Measurements from ENCODE around the gene BIRC2.

BIRC2 gene

GRCh38 chr11:102375720-102376399 is 28.8 kb downstream of the BIRC2 start:
- no peak for DNase-seq (ENCODE audit: low spot score)

GRCh38 chr11:102377891-102378290 is 30.9 kb downstream of the BIRC2 start:
- no peak for DNase-seq (ENCODE audit: low spot score)

GRCh38 chr11:102378818-102379217 is 31.8 kb downstream of the BIRC2 start:
- no peak for DNase-seq (ENCODE audit: low spot score)

- no peak for DNase-seq (ENCODE audit: low spot score)
Observed at GRCh38 chr11:102382384-102382783, 35.4 kb downstream of the BIRC2 start.

- no peak for DNase-seq (ENCODE audit: low spot score)
Observed at GRCh38 chr11:102383839-102384238, 36.8 kb downstream of the BIRC2 start.

- DNase-seq (ENCODE audit: low spot score): no peak
Observed at GRCh38 chr11:102384419-102385079, 37.5 kb downstream of the BIRC2 start.

- no peak for DNase-seq (ENCODE audit: low spot score)
Observed at GRCh38 chr11:102385085-102386007, 38.3 kb downstream of the BIRC2 start.

- no peak for DNase-seq (ENCODE audit: low spot score)
Observed at GRCh38 chr11:102386136-102386734, 39.2 kb downstream of the BIRC2 start.

- no peak for DNase-seq (ENCODE audit: low spot score)
Observed at GRCh38 chr11:102387043-102387781, 40.2 kb downstream of the BIRC2 start.

GRCh38 chr11:102389253-102389652 is 42.2 kb downstream of the BIRC2 start:
- no peak for DNase-seq (ENCODE audit: low spot score)

GRCh38 chr11:102390667-102391465 is 43.9 kb downstream of the BIRC2 start:
- DNase-seq (ENCODE audit: low spot score): peak; percentile 73

GRCh38 chr11:102391549-102392237 is 44.7 kb downstream of the BIRC2 start:
- no peak for DNase-seq (ENCODE audit: low spot score)

GRCh38 chr11:102393272-102393730 is 46.3 kb downstream of the BIRC2 start:
- DNase-seq (ENCODE audit: low spot score): no peak

- DNase-seq (ENCODE audit: low spot score): no peak
Observed at GRCh38 chr11:102395720-102396393, 48.8 kb downstream of the BIRC2 start.

- DNase-seq (ENCODE audit: low spot score): no peak
Observed at GRCh38 chr11:102396708-102397563, 49.9 kb downstream of the BIRC2 start.

GRCh38 chr11:102398297-102398696 is 51.3 kb downstream of the BIRC2 start:
- DNase-seq (ENCODE audit: low spot score): no peak

- no peak for DNase-seq (ENCODE audit: low spot score)
Observed at GRCh38 chr11:102399189-102399588, 52.2 kb downstream of the BIRC2 start.

- DNase-seq (ENCODE audit: low spot score): no peak
Observed at GRCh38 chr11:102400603-102401002, 53.6 kb downstream of the BIRC2 start.

Data from NAMALWA (cell line).